Measurements from ENCODE around the gene TPO. TPM values are rescaled to one million over a fixed set of nuclear protein-coding genes. Genes with fewer than 3 reads are reported as not detected.

The TPO gene
- total RNA-seq, 4 donors from 2014 or later = 7.2 to 32.6 (median 16.6) TPM

GRCh38 chr2:1432726-1433125 is 19.5 kb downstream of the TPO start:
- no peak overlapping the region for H3K4me3 ChIP-seq
- no peak overlapping the region for H3K27ac ChIP-seq
- H3K9me3 ChIP-seq = no peaks in the 10 kb centered on the region
- H3K36me3 ChIP-seq = no peaks in the 10 kb centered on the region
- 85 to 89% methylated on average over 2 of the region's 2 CpGs for WGBS, 2 donors
- TF ChIP-seq CTCF (IDR thresholded peaks at IDR 0.05) = no peak
- no peak for TF ChIP-seq POLR2A (IDR thresholded peaks at IDR 0.05)
- no peak for TF ChIP-seq EP300 (IDR thresholded peaks at IDR 0.05)
- no peaks in the 10 kb centered on the region for H3K27me3 ChIP-seq
- no peak for DNase-seq (ENCODE audit: low spot score in 2 of 2)
- no peaks in the 10 kb centered on the region for H3K4me1 ChIP-seq

GRCh38 chr2:1436369-1436768 is 23.1 kb downstream of the TPO start:
- DNase-seq (ENCODE audit: low spot score in 2 of 2) = no peak
- Histone ChIP-seq H3K4me3 (no peak overlapping the region), H3K9me3 (no peaks in the 10 kb centered on the region), H3K4me1 (no peaks in the 10 kb centered on the region), H3K27me3 (no peaks in the 10 kb centered on the region), H3K27ac (no peak overlapping the region), H3K36me3 (no peaks in the 10 kb centered on the region)
- TF ChIP-seq CTCF (IDR thresholded peaks at IDR 0.05) (no peak), POLR2A (IDR thresholded peaks at IDR 0.05) (no peak), EP300 (IDR thresholded peaks at IDR 0.05) (no peak)
- 91 to 93% methylated on average over 9 of the region's 9 CpGs for WGBS, 2 donors

- no peaks in the 10 kb centered on the region for H3K36me3 ChIP-seq
- no peak for TF ChIP-seq POLR2A (IDR thresholded peaks at IDR 0.05)
- H3K27me3 ChIP-seq = no peaks in the 10 kb centered on the region
- DNase-seq (ENCODE audit: low spot score in 2 of 2) = no peak
- H3K4me3 ChIP-seq = no peak overlapping the region
- 88 to 90% methylated on average over 11 of the region's 11 CpGs for WGBS, 2 donors
- no peak overlapping the region for H3K27ac ChIP-seq
- no peaks in the 10 kb centered on the region for H3K4me1 ChIP-seq
- H3K9me3 ChIP-seq = no peaks in the 10 kb centered on the region
Measured at GRCh38 chr2:1437101-1437500, 23.8 kb downstream of the TPO start.

- no peak for DNase-seq (ENCODE audit: low spot score in 2 of 2)
- H3K27me3 ChIP-seq = no peaks in the 10 kb centered on the region
- H3K36me3 ChIP-seq = no peaks in the 10 kb centered on the region
- H3K27ac ChIP-seq = no peak overlapping the region
- H3K9me3 ChIP-seq = no peaks in the 10 kb centered on the region
- TF ChIP-seq EP300 (IDR thresholded peaks at IDR 0.05) (no peak), CTCF (IDR thresholded peaks at IDR 0.05) (no peak), POLR2A (IDR thresholded peaks at IDR 0.05) (no peak)
- H3K4me1 ChIP-seq = no peaks in the 10 kb centered on the region
- H3K4me3 ChIP-seq = no peak overlapping the region
- 79 to 89% methylated on average over 4 of the region's 4 CpGs for WGBS, 2 donors
Measured at GRCh38 chr2:1437537-1437936, 24.3 kb downstream of the TPO start.

GRCh38 chr2:1438972-1439371 is 25.7 kb downstream of the TPO start:
- H3K36me3 ChIP-seq = no peaks in the 10 kb centered on the region
- H3K27ac ChIP-seq = no peak overlapping the region
- no peak for DNase-seq (ENCODE audit: low spot score in 2 of 2)
- H3K4me1 ChIP-seq = no peaks in the 10 kb centered on the region
- H3K27me3 ChIP-seq = no peaks in the 10 kb centered on the region
- 59 to 84% methylated on average over 6 of the region's 6 CpGs for WGBS, 2 donors
- H3K9me3 ChIP-seq = no peaks in the 10 kb centered on the region
- TF ChIP-seq EP300 (IDR thresholded peaks at IDR 0.05) (no peak), CTCF (IDR thresholded peaks at IDR 0.05) (no peak), POLR2A (IDR thresholded peaks at IDR 0.05) (no peak)
- H3K4me3 ChIP-seq = no peak overlapping the region

GRCh38 chr2:1440581-1440980 is 27.3 kb downstream of the TPO start:
- Histone ChIP-seq H3K4me3 (no peak overlapping the region), H3K9me3 (no peaks in the 10 kb centered on the region), H3K27me3 (no peaks in the 10 kb centered on the region), H3K36me3 (no peaks in the 10 kb centered on the region), H3K4me1 (no peaks in the 10 kb centered on the region), H3K27ac (no peak overlapping the region)
- TF ChIP-seq CTCF (IDR thresholded peaks at IDR 0.05) (no peak), POLR2A (IDR thresholded peaks at IDR 0.05) (no peak), EP300 (IDR thresholded peaks at IDR 0.05) (no peak)
- DNase-seq (ENCODE audit: low spot score in 2 of 2) = no peak
- 85 to 91% methylated on average over 7 of the region's 7 CpGs for WGBS, 2 donors
